Activated naive CD4-positive, alpha-beta T cell treated with anti-CD3 and anti-CD28 coated beads, Interleukin-2, amount 50 U/mL, for 24 hours (primary cell): ENCODE data around the gene TRAPPC2B.

Experiments
- H3K27ac Mint-ChIP-seq: one replicate; pipeline ENCODE4 v1.8.0; 2021; ENCODE audit warnings: mild to moderate bottlenecking, mixed read lengths
- H3K27me3 Mint-ChIP-seq: one replicate; pipeline ENCODE4 v1.8.0; 2021; ENCODE audit warnings: mixed read lengths
- H3K36me3 Mint-ChIP-seq: one replicate; pipeline ENCODE4 v1.8.0; 2021; ENCODE audit warnings: mixed read lengths
- H3K4me1 Mint-ChIP-seq: one replicate; pipeline ENCODE4 v1.8.0; 2021; ENCODE audit warnings: mixed read lengths
- H3K4me3 Mint-ChIP-seq: one replicate; pipeline ENCODE4 v1.8.0; 2021; ENCODE audit warnings: mild to moderate bottlenecking, mixed read lengths
- H3K9me3 Mint-ChIP-seq: one replicate; pipeline ENCODE4 v1.8.0; 2021; ENCODE audit warnings: mixed read lengths

TRAPPC2B gene

GRCh38 chr19:57398868-57399267, 35.5 kb downstream of the TRAPPC2B start:
- Mint-ChIP-seq H3K27me3 (no peaks in the 10 kb centered on the region), H3K4me3 (no peak overlapping the region), H3K36me3 (peaks cover 71% of the 10 kb centered on the region), H3K9me3 (peaks cover 21% of the 10 kb centered on the region), H3K27ac (no peak overlapping the region), H3K4me1 (peaks cover 12% of the 10 kb centered on the region)

GRCh38 chr19:57403737-57404563, 40.6 kb downstream of the TRAPPC2B start:
- Mint-ChIP-seq H3K27me3 (no peaks in the 10 kb centered on the region), H3K36me3 (peaks cover 21% of the 10 kb centered on the region), H3K4me3 (no peak overlapping the region), H3K4me1 (peaks cover 6% of the 10 kb centered on the region), H3K9me3 (peaks cover 5% of the 10 kb centered on the region), H3K27ac (no peak overlapping the region)

- peaks cover 5% of the 10 kb centered on the region for H3K36me3 Mint-ChIP-seq
- H3K4me1 Mint-ChIP-seq = peaks cover 18% of the 10 kb centered on the region
- H3K4me3 Mint-ChIP-seq = no peak overlapping the region
- H3K9me3 Mint-ChIP-seq = peaks cover 5% of the 10 kb centered on the region
- H3K27me3 Mint-ChIP-seq = no peaks in the 10 kb centered on the region
- peak overlapping the region; percentile 32 for H3K27ac Mint-ChIP-seq
These were observed 43.3 kb downstream of the TRAPPC2B start for GRCh38 chr19:57406516-57407123.

- H3K4me1 Mint-ChIP-seq = peaks cover 40% of the 10 kb centered on the region
- H3K27ac Mint-ChIP-seq = peak within 1 kb of the TSS; percentile 86
- no peaks in the 10 kb centered on the region for H3K27me3 Mint-ChIP-seq
- H3K36me3 Mint-ChIP-seq = peaks cover 23% of the 10 kb centered on the region
- peak within 1 kb of the TSS; percentile 97 for H3K4me3 Mint-ChIP-seq
- H3K9me3 Mint-ChIP-seq = peaks cover 12% of the 10 kb centered on the region
These were observed 47.7 kb downstream of the TRAPPC2B start, which contains the start of gene ZNF17 for GRCh38 chr19:57410877-57411671. ZNF17 (plus strand) TSS chr19:57411161; CDS start chr19:57413616, 2,455 bp downstream.
